Measurements from ENCODE around the gene SORL1.

GRCh38 chr11:121648306-121648705 lies 196.2 kb downstream of the SORL1 start:
- TF ChIP-seq, protein P1, sequence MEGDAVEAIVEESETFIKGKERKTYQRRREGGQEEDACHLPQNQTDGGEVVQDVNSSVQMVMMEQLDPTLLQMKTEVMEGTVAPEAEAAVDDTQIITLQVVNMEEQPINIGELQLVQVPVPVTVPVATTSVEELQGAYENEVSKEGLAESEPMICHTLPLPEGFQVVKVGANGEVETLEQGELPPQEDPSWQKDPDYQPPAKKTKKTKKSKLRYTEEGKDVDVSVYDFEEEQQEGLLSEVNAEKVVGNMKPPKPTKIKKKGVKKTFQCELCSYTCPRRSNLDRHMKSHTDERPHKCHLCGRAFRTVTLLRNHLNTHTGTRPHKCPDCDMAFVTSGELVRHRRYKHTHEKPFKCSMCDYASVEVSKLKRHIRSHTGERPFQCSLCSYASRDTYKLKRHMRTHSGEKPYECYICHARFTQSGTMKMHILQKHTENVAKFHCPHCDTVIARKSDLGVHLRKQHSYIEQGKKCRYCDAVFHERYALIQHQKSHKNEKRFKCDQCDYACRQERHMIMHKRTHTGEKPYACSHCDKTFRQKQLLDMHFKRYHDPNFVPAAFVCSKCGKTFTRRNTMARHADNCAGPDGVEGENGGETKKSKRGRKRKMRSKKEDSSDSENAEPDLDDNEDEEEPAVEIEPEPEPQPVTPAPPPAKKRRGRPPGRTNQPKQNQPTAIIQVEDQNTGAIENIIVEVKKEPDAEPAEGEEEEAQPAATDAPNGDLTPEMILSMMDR (IDR thresholded peaks at IDR 0.05) = peak in 1 of 3 experiments; percentile 13
- TF ChIP-seq POLR2A (IDR thresholded peaks at IDR 0.05) = no peak

Data from testis (tissue), 2 donors.